ENCODE results near the gene DCST2. TPM values are rescaled to one million over a fixed set of nuclear protein-coding genes. Genes with fewer than 3 reads are reported as not detected.

DCST2 gene
- total and polyA plus RNA-seq, 10 of the 15 experiments (the other 5 are each of a cell fraction or from before 2014, with no cell fraction given), result 0.33 to 0.41 (median 0.36) TPM; not detected in 7

DNA sequence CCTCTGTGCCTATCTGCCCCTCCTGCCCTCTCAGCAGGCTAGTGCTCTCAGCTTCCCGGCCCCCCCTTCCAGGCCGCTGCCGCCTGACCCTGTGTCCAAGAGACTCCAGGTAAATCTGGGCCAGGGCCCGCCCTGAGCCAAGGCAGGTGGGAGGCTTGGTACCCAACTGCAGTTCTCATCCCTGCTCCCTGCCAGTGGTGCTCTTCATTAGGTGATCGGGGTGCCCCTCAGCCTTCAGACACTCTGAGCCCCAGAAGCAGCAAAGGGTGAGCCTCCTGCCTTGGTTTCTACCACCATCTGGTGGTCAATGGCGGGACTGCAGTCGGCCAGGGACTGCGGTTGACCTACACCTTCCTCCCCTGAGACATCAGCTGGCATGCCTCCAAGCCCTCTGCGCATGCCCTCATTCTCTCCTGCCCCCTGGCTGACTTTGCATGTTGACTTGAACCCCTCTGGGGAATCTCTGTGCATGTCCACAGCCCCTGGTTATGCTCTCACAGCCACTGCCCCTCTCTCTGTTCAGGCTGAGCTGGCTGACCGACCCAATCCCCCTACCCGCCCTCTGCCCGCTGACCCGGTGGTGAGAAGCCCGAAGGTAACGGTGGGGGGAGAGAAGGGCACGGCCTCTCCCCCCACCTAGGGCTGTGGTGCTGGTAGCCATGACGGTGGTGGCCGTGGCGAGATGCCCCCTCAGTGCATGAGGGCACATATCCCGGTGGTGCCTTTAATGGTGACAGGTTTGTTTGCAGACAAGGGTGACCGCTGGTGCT is 28.0 kb upstream of the DCST2 start (continued):
- TF ChIP-seq NR2F1 (conservative IDR thresholded peaks at IDR 0.05) (peak; percentile 88), KLF5 (IDR thresholded peaks at IDR 0.05; ENCODE audit: partially characterized antibody) (no peak), CBX3 (IDR thresholded peaks at IDR 0.05; ENCODE audit: borderline replicate concordance, low read depth) (no peak), NKRF (conservative IDR thresholded peaks at IDR 0.05) (no peak), YY1 (IDR thresholded peaks at IDR 0.05; ENCODE audit: low read depth, low read length) (peak; percentile 78), MTA2 (IDR thresholded peaks at IDR 0.05; ENCODE audit: low read depth) (0 out of 2 replicates have a peak, but pooled peaks have one; percentile 12), TCF12 (IDR thresholded peaks at IDR 0.05; ENCODE audit: low read depth, low read length) (no peak; the same call in 1 of the 2 replicates), ZNF24 (IDR thresholded peaks at IDR 0.05) (no peak), MTA3 (IDR thresholded peaks at IDR 0.05; ENCODE audit: borderline replicate concordance, low read length) (no peak), E4F1 (IDR thresholded peaks at IDR 0.05; ENCODE audit: borderline replicate concordance, partially characterized antibody) (no peak), SMAD1 (IDR thresholded peaks at IDR 0.05; ENCODE audit: low read depth, partially characterized antibody) (peak; percentile 78)
- TF ChIP-seq, protein P1, sequence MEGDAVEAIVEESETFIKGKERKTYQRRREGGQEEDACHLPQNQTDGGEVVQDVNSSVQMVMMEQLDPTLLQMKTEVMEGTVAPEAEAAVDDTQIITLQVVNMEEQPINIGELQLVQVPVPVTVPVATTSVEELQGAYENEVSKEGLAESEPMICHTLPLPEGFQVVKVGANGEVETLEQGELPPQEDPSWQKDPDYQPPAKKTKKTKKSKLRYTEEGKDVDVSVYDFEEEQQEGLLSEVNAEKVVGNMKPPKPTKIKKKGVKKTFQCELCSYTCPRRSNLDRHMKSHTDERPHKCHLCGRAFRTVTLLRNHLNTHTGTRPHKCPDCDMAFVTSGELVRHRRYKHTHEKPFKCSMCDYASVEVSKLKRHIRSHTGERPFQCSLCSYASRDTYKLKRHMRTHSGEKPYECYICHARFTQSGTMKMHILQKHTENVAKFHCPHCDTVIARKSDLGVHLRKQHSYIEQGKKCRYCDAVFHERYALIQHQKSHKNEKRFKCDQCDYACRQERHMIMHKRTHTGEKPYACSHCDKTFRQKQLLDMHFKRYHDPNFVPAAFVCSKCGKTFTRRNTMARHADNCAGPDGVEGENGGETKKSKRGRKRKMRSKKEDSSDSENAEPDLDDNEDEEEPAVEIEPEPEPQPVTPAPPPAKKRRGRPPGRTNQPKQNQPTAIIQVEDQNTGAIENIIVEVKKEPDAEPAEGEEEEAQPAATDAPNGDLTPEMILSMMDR (IDR thresholded peaks at IDR 0.05 in 2 of 3, conservative IDR thresholded peaks at IDR 0.05 in 1 of 3; ENCODE audit: control insufficient read depth in 2 of 3, extremely low read depth in 1 of 3, insufficient read depth in 1 of 3, low read depth in 3 of 3, low read length in 3 of 3), result peak; percentile 99 to 100 (median 99); a peak in 5 of 6 replicates
- TF ChIP-seq, protein P2, sequence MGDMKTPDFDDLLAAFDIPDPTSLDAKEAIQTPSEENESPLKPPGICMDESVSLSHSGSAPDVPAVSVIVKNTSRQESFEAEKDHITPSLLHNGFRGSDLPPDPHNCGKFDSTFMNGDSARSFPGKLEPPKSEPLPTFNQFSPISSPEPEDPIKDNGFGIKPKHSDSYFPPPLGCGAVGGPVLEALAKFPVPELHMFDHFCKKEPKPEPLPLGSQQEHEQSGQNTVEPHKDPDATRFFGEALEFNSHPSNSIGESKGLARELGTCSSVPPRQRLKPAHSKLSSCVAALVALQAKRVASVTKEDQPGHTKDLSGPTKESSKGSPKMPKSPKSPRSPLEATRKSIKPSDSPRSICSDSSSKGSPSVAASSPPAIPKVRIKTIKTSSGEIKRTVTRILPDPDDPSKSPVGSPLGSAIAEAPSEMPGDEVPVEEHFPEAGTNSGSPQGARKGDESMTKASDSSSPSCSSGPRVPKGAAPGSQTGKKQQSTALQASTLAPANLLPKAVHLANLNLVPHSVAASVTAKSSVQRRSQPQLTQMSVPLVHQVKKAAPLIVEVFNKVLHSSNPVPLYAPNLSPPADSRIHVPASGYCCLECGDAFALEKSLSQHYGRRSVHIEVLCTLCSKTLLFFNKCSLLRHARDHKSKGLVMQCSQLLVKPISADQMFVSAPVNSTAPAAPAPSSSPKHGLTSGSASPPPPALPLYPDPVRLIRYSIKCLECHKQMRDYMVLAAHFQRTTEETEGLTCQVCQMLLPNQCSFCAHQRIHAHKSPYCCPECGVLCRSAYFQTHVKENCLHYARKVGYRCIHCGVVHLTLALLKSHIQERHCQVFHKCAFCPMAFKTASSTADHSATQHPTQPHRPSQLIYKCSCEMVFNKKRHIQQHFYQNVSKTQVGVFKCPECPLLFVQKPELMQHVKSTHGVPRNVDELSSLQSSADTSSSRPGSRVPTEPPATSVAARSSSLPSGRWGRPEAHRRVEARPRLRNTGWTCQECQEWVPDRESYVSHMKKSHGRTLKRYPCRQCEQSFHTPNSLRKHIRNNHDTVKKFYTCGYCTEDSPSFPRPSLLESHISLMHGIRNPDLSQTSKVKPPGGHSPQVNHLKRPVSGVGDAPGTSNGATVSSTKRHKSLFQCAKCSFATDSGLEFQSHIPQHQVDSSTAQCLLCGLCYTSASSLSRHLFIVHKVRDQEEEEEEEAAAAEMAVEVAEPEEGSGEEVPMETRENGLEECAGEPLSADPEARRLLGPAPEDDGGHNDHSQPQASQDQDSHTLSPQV (IDR thresholded peaks at IDR 0.05), result no peak
- TF ChIP-seq, protein P3, sequence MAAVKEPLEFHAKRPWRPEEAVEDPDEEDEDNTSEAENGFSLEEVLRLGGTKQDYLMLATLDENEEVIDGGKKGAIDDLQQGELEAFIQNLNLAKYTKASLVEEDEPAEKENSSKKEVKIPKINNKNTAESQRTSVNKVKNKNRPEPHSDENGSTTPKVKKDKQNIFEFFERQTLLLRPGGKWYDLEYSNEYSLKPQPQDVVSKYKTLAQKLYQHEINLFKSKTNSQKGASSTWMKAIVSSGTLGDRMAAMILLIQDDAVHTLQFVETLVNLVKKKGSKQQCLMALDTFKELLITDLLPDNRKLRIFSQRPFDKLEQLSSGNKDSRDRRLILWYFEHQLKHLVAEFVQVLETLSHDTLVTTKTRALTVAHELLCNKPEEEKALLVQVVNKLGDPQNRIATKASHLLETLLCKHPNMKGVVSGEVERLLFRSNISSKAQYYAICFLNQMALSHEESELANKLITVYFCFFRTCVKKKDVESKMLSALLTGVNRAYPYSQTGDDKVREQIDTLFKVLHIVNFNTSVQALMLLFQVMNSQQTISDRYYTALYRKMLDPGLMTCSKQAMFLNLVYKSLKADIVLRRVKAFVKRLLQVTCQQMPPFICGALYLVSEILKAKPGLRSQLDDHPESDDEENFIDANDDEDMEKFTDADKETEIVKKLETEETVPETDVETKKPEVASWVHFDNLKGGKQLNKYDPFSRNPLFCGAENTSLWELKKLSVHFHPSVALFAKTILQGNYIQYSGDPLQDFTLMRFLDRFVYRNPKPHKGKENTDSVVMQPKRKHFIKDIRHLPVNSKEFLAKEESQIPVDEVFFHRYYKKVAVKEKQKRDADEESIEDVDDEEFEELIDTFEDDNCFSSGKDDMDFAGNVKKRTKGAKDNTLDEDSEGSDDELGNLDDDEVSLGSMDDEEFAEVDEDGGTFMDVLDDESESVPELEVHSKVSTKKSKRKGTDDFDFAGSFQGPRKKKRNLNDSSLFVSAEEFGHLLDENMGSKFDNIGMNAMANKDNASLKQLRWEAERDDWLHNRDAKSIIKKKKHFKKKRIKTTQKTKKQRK (IDR thresholded peaks at IDR 0.05; ENCODE audit: low read depth, low read length), result no peak
